Mammary epithelial cell (primary cell): ENCODE data around the gene TDG.

Source experiments
- EZH2 ChIP-seq: IDR thresholded peaks from 2 replicates; pipeline ENCODE4 v1.6.1; 2012; ENCODE audit warnings: low read length, inconsistent platforms, borderline replicate concordance
- TF ChIP-seq, protein P1 (sequence below), 2 donors: IDR thresholded peaks in 1 of 2; conservative IDR thresholded peaks in 1 of 2; 2 replicates each; pipeline ENCODE4 v1.5.1; 2011 to 2012; ENCODE audit warnings: inconsistent platforms in 2 of 2, low read length in 2 of 2, mild to moderate bottlenecking in 2 of 2, control low read depth in 1 of 2, low read depth in 1 of 2; ENCODE audit not compliant: insufficient read depth in 1 of 2; ENCODE audit errors: extremely low read depth in 1 of 2

- TF ChIP-seq, protein P1, sequence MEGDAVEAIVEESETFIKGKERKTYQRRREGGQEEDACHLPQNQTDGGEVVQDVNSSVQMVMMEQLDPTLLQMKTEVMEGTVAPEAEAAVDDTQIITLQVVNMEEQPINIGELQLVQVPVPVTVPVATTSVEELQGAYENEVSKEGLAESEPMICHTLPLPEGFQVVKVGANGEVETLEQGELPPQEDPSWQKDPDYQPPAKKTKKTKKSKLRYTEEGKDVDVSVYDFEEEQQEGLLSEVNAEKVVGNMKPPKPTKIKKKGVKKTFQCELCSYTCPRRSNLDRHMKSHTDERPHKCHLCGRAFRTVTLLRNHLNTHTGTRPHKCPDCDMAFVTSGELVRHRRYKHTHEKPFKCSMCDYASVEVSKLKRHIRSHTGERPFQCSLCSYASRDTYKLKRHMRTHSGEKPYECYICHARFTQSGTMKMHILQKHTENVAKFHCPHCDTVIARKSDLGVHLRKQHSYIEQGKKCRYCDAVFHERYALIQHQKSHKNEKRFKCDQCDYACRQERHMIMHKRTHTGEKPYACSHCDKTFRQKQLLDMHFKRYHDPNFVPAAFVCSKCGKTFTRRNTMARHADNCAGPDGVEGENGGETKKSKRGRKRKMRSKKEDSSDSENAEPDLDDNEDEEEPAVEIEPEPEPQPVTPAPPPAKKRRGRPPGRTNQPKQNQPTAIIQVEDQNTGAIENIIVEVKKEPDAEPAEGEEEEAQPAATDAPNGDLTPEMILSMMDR (conservative IDR thresholded peaks at IDR 0.05 in 1 of 2, IDR thresholded peaks at IDR 0.05 in 1 of 2; ENCODE audit: extremely low read depth in 1 of 2, insufficient read depth in 1 of 2, low read depth in 1 of 2, low read length in 2 of 2), result no peak
- no peak for TF ChIP-seq EZH2
Measured at GRCh38 chr12:103955811-103956508, 9.7 kb upstream of the TDG start.
